Panc1 (cell line): ENCODE results near the gene DNAJC5G.

Experiments used
- CTCF ChIP-seq: fragments of 450-650 bp; IDR thresholded peaks from 2 replicates; pipeline ENCODE4 v1.5.1; 2017; ENCODE audit warnings: mild to moderate bottlenecking
- REST ChIP-seq, 2 experiments: IDR thresholded peaks; 2 replicates each; pipeline ENCODE4 v1.6.1; 2011 to 2012; ENCODE audit warnings: low read depth in 2 of 2, control low read depth in 1 of 2, low read length in 1 of 2, mild to moderate bottlenecking in 1 of 2, moderate library complexity in 1 of 2; ENCODE audit not compliant: insufficient read depth in 1 of 2
- SIN3A ChIP-seq: IDR thresholded peaks from 2 replicates; pipeline ENCODE4 v1.6.1; 2012; ENCODE audit warnings: low read depth, mild to moderate bottlenecking, low read length, moderate library complexity, borderline replicate concordance; ENCODE audit not compliant: insufficient read depth

- TF ChIP-seq CTCF (no peak), REST (IDR thresholded peaks at IDR 0.05; ENCODE audit: insufficient read depth in 1 of 2, low read depth in 2 of 2, low read length in 1 of 2) (no peak), SIN3A (no peak)
These were observed 48.5 kb downstream of the DNAJC5G start for GRCh38 chr2:27323596-27324285.
